Mononuclear cell (primary cell): ENCODE measurements around the gene IP6K3. TPM values are rescaled to one million over a fixed set of nuclear protein-coding genes. Genes with fewer than 3 reads are reported as not detected.

Experiments
- H3K27me3 ChIP-seq: 2 replicates; pipeline ENCODE4 v1.6.0; 2011; ENCODE audit warnings: low read length, control low read depth; ENCODE audit not compliant: insufficient read depth
- H3K4me1 ChIP-seq: 2 replicates; pipeline ENCODE4 v1.5.1; 2011; ENCODE audit warnings: mild to moderate bottlenecking, low read length, control low read depth; ENCODE audit not compliant: insufficient read depth
- H3K4me3 ChIP-seq: 2 replicates; pipeline ENCODE4 v1.5.1; 2011; ENCODE audit warnings: mild to moderate bottlenecking, low read length, moderate library complexity
- H3K9me3 ChIP-seq: 2 replicates; pipeline ENCODE4 v1.5.1; 2011; ENCODE audit warnings: low read depth, mild to moderate bottlenecking, control low read depth, low read length
- total RNA-seq: library from RNA; depleted of rRNA; stranded (reverse); fragments of >200 nt; gene quantifications from one replicate; pipeline ENCODE4 v1.2.3, GENCODE V29; 2012

IP6K3 gene
- total RNA-seq, 1 donor = not detected

DNA sequence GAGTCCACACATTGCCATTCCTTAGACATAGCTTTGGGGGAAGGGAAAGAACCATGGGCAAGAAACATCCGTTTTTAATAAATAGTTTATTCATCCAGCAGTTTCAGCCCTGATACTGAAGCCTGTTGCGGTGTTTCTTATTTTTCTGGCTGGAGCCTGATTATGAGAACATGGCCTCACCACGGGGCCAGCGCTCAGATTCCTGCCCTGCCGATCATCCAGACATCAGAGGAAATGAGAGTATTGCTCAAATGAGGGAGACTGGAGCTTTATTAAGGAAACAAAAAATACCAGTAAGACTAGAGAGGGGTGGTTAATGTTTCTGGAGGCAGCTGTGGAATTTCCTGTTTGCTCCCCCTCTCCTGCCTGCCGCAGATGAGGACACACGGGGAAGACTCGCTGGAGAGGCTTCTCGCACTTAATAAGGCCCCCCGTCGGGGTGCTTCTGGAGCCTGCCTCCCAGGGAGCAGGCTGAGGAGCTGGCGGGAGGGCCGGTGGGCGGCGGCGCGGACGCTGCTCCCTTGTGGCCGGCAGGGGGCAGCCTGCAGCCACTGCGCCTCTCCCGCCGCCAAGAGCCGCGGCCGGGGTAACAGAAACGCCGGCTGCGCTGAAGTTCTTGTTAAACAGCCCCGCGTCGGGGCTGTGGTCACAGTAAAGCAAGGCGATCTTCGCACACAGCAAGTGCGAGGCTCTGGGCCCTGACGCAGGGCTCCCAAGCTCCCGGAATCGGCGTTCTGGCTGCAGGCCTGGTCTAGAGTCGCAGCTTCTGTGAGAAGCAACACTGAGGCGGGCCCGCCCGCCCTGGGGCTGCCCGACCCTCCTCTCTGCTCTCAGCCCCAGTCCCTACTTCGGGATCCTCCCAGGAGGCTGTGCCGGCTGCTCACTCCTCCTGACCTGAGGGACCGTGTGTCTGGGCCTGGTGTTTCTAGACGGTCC, 24.7 kb upstream of the IP6K3 start:
- H3K9me3 ChIP-seq = no peaks in the 10 kb centered on the region
- H3K4me3 ChIP-seq = no peak overlapping the region
- no peaks in the 10 kb centered on the region for H3K27me3 ChIP-seq
- peaks cover 9% of the 10 kb centered on the region for H3K4me1 ChIP-seq

DNA sequence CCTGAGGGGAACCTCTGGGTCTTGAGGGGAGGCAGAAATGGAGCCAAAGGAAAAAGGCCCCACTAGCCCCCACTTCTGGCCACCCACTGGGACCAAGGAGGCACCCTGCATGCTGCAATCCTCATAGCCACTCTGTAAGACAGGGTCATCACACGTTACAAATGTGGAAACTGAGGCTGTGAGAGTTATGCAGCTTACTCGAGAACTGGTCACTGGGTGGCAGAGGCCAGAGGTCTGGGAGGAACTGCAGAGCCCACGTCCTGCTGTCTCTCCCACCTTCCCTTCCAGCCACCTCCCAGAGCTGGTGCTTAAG, 24.1 kb upstream of the IP6K3 start:
- Histone ChIP-seq H3K27me3 (no peaks in the 10 kb centered on the region), H3K9me3 (no peaks in the 10 kb centered on the region), H3K4me3 (no peak overlapping the region), H3K4me1 (peaks cover 9% of the 10 kb centered on the region)

GRCh38 chr6:33770124-33770832, 23.6 kb upstream of the IP6K3 start:
- H3K4me3 ChIP-seq = no peak overlapping the region
- H3K9me3 ChIP-seq = no peaks in the 10 kb centered on the region
- peaks cover 9% of the 10 kb centered on the region for H3K4me1 ChIP-seq
- H3K27me3 ChIP-seq = no peaks in the 10 kb centered on the region

DNA sequence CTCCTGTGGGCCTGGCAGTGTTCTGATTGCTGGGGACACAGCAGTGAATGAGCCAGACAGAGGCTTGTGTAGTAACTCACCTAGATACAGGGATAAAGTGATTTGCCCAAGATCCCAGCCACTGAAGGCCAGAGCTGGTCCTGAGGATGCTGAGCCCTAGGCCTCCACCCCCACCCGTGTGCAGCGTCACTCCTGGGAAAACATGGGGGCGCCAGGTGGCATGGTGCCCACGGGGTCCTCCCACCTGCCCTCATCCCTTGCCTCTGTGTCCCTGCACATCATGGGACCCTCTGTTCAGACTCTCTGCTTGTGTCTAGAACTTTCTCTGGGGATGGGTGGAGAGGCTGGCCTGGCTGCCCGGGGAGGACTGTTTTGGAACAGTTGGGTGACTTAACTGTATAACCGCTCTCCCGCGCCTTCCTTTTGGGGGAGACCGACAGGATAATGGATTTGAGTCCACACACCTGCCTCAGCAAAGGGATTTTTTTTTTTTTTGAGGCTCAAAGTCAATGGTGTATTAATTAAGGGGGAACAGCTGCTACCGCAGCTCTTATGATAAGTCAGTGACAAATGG, 22.6 kb upstream of the IP6K3 start:
- Histone ChIP-seq H3K4me1 (peaks cover 9% of the 10 kb centered on the region), H3K27me3 (no peaks in the 10 kb centered on the region), H3K4me3 (no peak overlapping the region), H3K9me3 (no peaks in the 10 kb centered on the region)

DNA sequence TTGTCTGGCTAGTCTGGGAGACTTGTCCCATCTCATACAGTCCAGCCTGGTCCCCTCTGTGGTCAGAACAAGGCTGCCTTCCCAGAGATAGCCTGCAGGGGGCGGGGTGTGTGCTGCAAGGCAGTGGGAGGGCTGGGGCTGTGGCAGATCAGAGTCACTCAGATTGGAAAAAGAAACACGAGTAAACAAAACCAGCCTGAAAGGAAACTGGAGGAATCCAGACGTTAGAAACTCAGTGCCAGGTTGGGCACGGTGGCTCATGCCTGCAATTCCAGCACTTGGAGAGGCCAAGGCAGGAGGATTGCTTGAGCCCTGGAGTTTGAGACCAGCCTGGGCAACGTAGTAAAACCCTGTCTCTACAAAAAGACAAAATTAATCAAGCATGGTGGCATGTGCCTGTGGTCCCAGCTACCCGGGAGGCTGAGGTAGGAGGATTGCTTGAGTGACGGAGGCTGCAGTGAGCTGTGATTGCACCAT, 22.0 kb upstream of the IP6K3 start:
- no peaks in the 10 kb centered on the region for H3K27me3 ChIP-seq
- H3K4me3 ChIP-seq = no peak overlapping the region
- no peaks in the 10 kb centered on the region for H3K9me3 ChIP-seq
- peaks cover 9% of the 10 kb centered on the region for H3K4me1 ChIP-seq

DNA sequence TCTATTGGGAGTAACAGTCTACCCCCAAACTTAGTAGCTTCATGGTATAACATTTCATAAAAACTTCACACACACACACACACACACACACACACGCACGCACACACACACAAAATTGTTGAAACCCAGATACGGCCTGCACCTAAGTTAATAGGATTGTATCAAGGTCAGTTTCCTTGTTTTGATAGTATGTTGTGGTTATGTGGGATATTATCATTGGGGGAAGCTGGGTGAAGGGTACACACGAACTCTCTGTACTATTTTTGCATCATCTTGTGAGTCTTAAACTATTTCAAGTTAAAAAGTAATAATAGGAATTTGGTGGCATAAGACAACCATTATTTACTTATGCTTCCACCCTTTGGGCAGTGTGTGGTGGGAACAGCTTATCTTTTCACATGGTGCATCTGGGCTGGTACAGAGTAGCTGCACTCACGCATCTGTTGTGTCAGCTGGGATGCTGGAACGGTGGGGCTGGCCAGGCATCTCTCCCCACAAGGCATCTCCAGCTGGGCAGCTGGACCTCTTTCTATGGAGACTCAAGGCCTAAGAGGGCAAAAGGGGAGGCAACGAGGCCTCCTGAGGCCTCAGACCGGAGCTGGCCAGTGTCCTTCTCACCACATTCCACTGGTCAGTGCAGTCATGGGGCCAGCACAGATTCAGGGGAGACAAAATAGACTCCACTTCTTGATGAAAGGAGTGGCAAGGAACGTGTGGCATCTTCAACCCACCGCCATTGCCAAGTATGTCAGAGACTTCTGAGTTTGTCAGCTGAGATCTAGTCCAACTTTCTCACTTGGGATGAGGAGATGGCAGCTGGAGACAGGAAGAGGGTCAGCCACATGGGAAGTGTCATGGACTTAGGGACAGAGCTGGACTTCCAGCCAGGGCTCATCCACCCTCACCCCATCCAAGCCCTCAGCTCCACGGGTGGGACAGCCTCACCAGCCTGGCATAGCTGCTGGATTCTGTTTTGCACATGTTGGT, 20.5 kb upstream of the IP6K3 start:
- Histone ChIP-seq H3K27me3 (no peaks in the 10 kb centered on the region), H3K9me3 (no peaks in the 10 kb centered on the region), H3K4me1 (peaks cover 9% of the 10 kb centered on the region), H3K4me3 (no peak overlapping the region)

- no peaks in the 10 kb centered on the region for H3K9me3 ChIP-seq
- H3K27me3 ChIP-seq = no peaks in the 10 kb centered on the region
- H3K4me3 ChIP-seq = no peak overlapping the region
- no peaks in the 10 kb centered on the region for H3K4me1 ChIP-seq
Observed at GRCh38 chr6:33765368-33765767, 18.7 kb upstream of the IP6K3 start.

GRCh38 chr6:33764036-33764435, 17.3 kb upstream of the IP6K3 start:
- H3K9me3 ChIP-seq = no peaks in the 10 kb centered on the region
- H3K27me3 ChIP-seq = no peaks in the 10 kb centered on the region
- no peaks in the 10 kb centered on the region for H3K4me1 ChIP-seq
- H3K4me3 ChIP-seq = no peak overlapping the region

DNA sequence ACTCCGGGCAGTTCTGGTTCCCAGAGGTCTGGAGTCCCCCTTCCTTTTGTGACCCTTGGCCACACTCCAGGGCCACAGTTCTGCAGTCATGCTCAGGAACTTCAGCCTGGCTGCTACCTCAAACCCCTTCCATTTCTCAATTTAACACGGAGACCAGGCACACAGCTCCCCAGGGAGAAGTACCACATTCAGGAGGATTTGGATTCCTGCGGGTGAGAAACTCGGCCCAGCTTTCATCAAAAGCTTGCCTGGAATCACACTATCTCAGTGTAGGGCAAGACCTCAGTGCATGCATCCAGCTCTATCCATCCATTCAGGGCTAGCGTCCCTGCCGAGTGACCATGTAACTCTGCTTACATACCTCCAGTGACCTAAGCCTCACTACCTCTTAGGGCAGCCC, 16.8 kb upstream of the IP6K3 start:
- H3K27me3 ChIP-seq = no peaks in the 10 kb centered on the region
- no peaks in the 10 kb centered on the region for H3K9me3 ChIP-seq
- no peak overlapping the region for H3K4me3 ChIP-seq
- H3K4me1 ChIP-seq = no peaks in the 10 kb centered on the region

DNA sequence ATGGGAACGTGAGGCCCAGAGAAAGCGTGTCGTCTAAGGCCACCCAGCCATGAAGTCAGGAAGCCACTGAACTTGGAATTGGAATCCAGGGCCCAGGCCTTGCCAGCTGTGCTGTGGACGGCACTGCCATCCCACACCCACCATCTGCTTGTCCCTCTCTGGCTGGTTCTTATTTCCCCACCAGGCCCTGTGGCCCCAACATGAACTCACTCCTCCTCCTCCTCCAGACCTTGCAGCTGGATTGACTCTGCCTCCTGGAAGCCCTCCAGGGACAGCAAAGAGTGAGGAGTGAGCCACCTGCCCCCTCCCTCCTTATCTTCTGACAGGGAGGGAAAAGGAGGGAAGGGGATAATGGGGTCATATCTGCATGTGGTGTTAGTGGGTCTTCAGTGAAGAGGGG, 16.0 kb upstream of the IP6K3 start:
- Histone ChIP-seq H3K4me1 (no peaks in the 10 kb centered on the region), H3K4me3 (no peak overlapping the region), H3K27me3 (no peaks in the 10 kb centered on the region), H3K9me3 (no peaks in the 10 kb centered on the region)

DNA sequence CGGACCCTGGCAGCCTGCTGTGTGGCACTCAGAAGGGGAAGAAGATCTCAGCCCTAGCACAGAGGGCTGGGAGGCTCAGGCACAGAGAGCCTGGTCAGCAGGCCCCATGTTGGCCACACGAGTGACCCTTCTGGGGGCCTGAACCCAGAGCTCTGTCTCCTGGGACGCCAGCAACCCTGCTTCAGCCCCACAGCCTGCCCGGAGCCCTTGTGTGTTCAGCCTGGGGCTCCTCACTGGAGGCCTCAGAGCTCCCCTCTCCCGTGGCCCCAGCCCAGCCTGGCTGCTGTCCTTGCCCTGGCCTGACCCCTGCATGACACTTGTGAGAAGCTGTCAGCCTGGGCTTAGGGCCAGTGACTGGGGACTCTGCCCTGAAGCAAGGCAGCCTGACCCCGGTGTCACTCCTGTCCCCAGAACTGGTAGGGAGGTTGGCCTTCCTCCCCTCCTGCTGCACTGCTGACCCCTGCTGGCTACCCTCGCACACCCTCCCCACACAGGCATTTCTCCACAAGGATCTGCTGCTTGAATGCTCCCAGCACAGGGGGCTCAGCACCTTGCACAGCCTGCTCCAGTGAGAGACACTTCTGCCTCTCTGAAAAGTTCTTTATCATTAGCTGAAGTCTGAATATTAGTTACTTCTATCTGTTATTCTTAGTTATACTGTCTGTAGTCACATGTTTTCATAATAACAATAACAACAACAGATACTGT, 15.4 kb upstream of the IP6K3 start:
- no peaks in the 10 kb centered on the region for H3K27me3 ChIP-seq
- no peaks in the 10 kb centered on the region for H3K9me3 ChIP-seq
- no peaks in the 10 kb centered on the region for H3K4me1 ChIP-seq
- no peak overlapping the region for H3K4me3 ChIP-seq

DNA sequence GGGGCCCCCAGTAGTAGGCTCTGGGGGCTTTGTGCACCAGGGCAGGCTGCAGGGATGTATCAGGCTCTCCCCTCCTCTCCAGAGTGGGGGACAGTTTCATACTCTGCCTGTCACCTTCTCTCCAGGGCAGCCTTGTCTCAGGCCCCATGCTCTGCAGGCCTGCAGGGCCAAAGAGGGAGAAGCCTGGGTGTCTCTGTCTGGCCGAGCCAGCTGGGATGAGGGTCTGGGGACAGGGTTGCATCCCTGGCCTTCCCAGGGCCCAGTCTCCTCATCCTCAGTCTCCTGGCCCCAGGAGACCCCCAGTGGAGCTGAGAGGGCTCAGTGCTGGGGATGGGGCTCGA, 14.8 kb upstream of the IP6K3 start:
- Histone ChIP-seq H3K4me1 (no peaks in the 10 kb centered on the region), H3K4me3 (no peak overlapping the region), H3K9me3 (no peaks in the 10 kb centered on the region), H3K27me3 (no peaks in the 10 kb centered on the region)

GRCh38 chr6:33759887-33760629, 13.4 kb upstream of the IP6K3 start:
- H3K9me3 ChIP-seq = no peaks in the 10 kb centered on the region
- no peaks in the 10 kb centered on the region for H3K27me3 ChIP-seq
- H3K4me3 ChIP-seq = no peak overlapping the region
- H3K4me1 ChIP-seq = no peaks in the 10 kb centered on the region

GRCh38 chr6:33758815-33759216, 12.1 kb upstream of the IP6K3 start:
- Histone ChIP-seq H3K4me1 (no peaks in the 10 kb centered on the region), H3K27me3 (no peaks in the 10 kb centered on the region), H3K4me3 (no peak overlapping the region), H3K9me3 (no peaks in the 10 kb centered on the region)
